GM12892 (cell line): ENCODE results near the gene SANBR.

ENCODE experiments used
- DNase-seq: peaks from one replicate; pipeline ENCODE4 v3.0.0; 2011; ENCODE audit not compliant: insufficient read length
- FAIRE-seq: peaks from 2 replicates; lab custom pipeline; 2011; peaks lifted over from hg19 to GRCh38; lab: Jason Lieb, UNC
- POLR2A ChIP-seq: IDR thresholded peaks from 2 replicates; pipeline ENCODE4 v1.6.1; 2011; ENCODE audit warnings: low read depth, low read length, control low read depth
- POLR2AphosphoS5 ChIP-seq: IDR thresholded peaks from 2 replicates; pipeline ENCODE4 v1.6.1; 2011; ENCODE audit warnings: low read depth, low read length, control low read depth
- TAF1 ChIP-seq: IDR thresholded peaks from 2 replicates; pipeline ENCODE4 v1.6.1; 2011; ENCODE audit warnings: low read depth, mild to moderate bottlenecking, control low read depth, low read length, borderline replicate concordance

Gene SANBR

DNA sequence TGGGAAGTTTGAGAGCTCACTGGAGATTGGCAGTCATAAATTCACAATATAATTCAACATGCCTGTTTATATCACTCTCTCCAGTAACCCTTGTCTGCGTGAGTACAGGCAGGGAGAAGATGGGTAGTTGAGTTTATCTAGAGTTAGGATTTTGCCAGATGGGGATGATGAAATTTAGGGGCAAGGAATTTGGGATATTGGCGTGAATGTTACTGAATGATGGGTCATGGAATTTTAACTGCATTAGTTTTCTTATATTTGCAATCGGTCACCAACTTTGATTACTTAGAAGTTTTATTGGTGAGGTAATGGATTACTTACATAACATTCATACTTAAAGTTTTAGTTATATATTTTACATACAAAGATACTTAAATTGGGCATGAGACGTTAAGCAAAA, 35.1 kb downstream of the SANBR start:
- DNase-seq (no peak), FAIRE-seq (no peak)
- no peak for TF ChIP-seq POLR2AphosphoS5
- TF ChIP-seq POLR2A: no peak
- TF ChIP-seq TAF1: no peak

DNA sequence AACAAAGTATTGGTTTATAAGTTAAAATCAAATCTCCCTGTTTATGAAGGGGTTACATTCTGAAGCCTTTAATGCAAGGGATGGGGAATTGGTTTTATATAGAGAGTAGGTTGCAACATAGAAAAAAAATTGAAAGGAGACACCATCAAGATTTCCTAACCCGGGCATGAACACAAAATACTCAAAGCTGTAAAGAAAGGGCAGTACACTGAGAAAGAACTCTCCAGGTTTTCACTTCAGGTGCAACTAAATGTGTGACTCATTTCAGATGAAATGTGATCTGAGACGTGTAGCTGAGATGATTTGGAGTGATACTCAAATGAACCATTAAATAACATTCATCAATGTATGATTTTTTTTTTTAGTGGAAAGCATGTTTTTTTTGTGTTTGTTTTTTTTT, 43.6 kb downstream of the SANBR start:
- TF ChIP-seq POLR2AphosphoS5 (no peak), TAF1 (no peak), POLR2A (no peak)
- FAIRE-seq (no peak), DNase-seq (no peak)

DNA sequence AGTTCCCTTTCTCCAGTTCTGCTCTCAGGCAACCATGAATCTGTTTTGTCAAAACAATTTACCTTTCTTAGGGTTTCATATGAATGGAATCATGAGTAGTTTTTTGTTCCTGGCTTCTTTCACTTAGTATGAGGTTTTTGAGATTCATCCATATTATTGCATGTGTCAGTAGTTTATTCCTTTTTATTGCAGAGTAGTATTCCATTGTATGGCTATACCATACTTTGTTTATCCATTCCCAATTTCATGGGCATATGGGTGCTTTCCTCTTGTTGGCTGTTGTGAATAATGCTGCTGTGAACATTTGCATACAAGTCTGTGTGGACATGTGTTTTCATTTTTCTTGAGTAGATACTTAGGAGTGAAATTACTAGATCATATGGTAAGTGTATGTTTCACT, 46.0 kb downstream of the SANBR start:
- no peak for DNase-seq
- no peak for FAIRE-seq
- no peak for TF ChIP-seq POLR2AphosphoS5
- TF ChIP-seq POLR2A: no peak
- no peak for TF ChIP-seq TAF1

DNA sequence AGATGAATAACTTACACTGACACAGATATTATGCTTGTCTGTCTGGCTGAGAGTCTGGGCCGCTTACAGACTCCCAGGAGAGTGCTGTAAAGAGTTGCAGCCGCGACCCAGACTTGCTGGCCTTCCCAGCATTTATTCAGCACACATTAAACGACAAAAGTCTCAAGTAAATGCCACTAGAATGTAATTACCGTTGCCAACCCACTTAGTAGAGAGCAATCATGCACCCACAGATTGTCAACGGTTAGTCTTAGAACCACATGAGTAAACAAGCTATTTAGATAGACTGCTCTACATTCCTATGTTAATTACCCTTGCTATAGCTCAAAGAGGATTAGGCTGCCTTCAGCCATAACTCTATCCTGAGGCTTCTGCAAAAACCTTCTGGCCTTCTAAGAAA, 48.5 kb downstream of the SANBR start:
- DNase-seq (no peak), FAIRE-seq (no peak)

More for the DNA sequence above, 48.5 kb downstream of the SANBR start:
- no peak for TF ChIP-seq TAF1
- TF ChIP-seq POLR2AphosphoS5: no peak
- TF ChIP-seq POLR2A: no peak
